ENCODE results near the gene ZNF100.
"Not testable (repeated sequence)": the region's sequence is repeated elsewhere in the genome, so short reads cannot be mapped to it uniquely, and the experiment has no call there.

The ZNF100 gene

DNA sequence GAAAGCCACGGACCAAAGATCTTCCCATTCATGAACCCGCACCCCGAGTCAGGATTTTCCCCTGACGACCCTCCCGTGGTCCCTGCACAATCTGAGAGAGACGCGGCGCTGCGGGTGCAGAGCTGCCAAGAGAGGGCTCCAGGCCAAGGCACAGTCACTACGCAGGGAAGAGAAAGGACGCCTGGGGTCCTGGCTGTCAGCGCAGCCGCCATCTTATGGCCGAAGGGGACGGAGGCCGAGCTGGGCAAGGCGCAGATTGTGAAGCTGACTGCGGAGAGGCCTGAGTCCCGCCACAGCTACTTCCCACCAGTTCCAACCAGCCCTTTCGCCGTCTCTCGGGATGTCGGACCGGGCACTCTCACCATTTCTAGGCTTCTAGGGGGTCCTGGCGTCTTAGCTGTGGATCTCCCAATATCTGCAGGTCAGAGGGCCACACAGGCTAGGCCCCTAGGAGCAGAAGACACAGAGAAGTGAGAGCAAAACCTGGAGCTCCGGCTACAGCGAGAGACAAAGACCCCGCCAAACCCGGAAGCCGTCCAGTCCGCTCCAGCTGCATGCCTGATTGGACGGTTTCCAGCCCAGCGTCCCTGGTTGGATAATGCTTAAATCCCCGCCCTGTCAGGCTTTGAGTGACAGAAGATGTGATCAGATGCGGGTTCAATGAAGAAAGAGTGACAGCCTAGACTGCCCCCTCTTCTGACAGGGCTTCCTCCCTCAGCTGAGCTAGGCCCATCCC, at the start of gene ZNF100:
Gene ZNF100, minus strand, starts transcription at position 515 of the 736 bp plus-strand sequence. Its CDS starts 150 bp downstream, at position 365.
- peak; percentile 87 for DNase-seq

DNA sequence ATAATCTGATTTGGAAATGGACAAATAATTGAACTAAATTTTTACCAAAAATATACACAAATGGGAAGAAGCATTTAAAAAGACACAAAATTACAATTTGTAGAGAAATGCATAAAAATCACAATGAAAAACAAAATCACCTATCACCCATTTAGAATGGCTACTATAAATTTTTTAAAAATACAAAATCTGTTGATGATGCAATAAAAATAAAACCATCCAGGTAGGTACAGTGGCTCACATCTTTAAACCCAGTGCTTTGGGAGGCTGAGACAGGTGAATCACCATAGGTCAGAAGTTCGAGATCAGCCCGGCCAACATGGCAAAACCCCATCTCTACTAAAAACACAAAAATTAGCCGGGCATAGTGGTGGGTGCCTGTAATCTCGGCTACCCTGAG, 45.1 kb upstream of the ZNF100 start:
- no peak for DNase-seq

DNA sequence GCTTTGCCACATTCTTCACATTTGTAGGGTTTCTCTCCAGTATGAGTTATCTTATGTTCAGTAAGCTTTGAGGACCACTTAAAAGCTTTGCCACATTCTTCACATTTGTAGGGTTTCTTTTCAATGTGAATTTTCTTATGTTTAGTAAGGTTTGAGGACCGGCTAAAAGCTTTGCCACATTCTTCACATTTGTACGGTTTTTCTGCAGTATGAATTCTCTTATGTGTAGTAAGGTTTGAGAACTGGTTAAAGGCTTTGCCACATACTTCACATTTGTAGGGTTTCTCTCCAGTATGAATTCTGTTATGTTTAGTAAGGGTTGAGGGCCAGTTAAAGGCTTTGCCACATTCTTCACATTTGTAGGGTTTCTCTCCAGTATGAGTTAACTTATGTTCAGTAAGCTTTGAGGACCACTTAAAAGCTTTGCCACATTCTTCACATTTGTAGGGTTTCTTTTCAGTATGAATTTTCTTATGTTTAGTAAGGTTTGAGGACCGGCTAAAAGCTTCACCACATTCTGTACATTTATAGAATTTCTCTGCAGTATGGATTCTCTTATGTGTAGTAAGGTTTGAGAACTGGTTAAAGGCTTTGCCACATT, 41.1 kb upstream of the ZNF100 start:
- not testable (repeated sequence) for DNase-seq

DNA sequence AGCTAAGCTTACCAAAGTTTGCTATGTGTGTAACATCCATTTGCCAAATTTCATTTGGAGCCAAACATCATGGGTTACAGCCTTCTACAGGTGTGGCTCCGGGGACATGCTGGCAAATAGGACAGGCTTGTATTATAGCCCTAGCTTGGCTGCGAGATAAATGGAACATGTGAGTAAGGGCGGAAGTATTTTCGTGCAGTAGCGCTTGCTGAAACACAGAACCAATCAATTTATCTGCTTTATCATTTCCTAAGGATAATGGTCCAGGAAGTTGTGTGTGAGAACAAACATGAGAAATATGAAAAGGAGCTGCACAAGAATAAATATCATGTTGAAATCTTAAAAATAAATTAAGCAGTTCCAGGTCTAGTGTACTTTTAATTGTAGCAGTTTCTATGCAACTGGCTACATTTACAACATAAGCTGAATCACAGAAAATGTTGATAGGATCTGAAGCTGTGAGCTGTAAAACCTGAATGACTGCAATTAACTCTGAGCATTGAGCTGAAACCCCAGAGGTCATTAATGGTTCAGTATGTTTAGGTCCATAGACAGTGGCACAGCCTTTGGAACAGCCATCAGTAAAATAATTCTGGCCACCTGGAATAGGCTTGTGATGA, 22.2 kb upstream of the ZNF100 start:
- DNase-seq, result no peak

DNA sequence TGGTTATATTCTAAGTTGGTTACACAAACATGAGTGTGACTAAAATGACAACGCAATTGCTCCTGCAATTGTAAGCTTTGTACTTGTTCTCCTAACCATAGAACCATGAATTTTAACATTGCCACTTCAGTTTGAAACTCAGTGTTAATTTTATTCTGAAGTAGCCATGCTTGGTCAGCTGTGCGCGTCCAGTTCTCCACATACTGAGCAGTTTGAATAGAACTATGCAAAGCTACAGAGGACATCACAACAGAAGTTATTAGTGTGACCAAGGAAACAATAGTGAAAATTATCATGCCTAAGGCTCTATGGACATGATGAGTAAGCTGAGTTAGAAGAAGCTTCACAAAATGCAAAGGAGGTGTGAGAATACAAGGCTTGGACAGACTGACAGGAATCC, 19.6 kb upstream of the ZNF100 start:
- no peak for DNase-seq

DNA sequence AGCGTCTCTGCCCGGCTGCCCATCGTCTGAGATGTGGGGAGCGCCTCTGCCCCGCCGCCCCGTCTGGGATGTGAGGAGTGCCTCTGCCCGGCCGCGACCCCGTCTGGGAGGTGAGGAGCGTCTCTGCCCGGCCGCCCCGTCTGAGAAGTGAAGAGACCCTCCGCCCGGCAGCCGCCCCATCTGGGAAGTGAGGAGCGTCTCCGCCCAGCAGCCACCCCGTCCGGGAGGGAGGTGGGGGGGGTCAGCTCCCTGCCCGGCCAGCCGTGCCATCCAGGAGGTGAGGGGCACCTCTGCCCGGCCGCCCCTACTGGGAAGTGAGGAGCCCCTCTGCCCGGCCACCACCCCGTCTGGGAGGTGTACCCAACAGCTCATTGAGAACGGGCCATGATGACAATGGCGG, 8.4 kb upstream of the ZNF100 start:
- not testable (repeated sequence) for DNase-seq

DNA sequence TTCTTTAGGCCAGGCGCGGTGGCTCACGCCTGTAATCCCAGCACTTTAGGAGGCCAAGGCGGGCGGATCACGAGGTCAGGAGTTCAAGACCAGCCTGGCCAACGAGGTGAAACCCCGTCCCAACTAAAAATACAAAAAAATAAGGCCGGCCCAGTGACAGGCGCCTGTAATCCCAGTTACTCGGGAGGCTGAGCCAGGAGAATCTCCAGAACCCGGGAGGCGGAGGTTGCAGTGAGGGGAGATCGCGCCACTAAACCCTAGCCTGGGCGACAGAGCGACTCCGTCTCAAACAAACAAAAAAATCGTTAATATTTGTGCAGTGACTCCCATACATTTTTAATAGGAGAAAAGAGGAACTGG, 694 bp downstream of the ZNF100 start:
- peak; percentile 3 to 18 for DNase-seq

DNA sequence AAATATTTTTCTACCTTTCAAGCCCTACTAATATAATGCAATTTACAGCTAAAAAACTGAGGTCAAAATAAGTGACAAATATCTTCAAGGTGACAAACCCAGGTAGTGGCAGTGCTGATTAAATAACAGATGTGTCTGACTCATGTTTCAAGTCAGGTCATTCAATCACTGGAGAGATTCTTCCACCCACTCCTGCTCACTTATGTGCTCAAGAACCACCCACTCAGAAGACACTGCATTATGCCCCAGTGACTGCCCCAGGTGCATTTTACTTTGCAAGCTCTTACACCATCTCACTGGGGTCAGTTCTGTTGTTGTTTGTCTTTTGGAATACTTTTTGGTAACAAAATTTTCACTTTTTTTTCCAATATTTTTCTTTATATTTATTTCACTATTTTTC, 2.2 kb downstream of the ZNF100 start:
- DNase-seq, result peak; percentile 9 to 22

DNA sequence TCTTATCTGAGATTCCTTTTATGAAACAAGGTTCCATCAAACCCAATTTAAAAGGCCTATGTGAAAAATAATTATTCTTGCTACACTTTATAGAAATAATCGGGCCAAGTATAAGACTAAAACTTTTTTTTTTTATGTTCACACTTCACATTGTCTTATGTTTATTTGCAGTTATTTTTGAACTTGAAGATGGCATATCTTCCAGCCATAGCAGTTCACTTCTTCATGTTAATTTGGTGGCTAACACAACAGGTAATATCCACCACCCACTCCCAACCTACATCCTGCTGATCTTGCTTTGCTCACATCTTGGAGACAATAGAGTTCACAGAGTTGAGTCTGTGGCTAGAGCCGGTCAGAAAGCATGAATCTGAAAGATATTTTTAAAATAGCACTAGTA, 5.8 kb downstream of the ZNF100 start:
- not testable (repeated sequence) for DNase-seq

DNA sequence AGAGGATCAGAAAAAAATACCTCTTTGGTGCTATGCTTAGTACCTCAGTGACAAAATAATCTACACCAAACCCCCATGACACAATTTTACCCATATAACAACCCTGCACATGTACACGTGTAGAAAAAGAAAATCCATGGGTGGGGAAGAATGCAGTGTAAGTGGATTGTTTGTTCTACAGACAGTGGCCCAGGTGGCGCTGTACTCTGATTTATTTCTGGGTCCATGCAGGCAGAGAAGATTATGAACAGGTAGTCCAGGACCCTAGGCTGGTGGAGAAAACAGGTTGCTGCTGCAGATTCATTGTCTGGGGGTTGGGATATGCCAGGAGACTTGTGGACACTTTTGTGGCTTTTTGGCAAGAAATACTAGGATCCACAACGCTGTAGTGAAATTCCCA, 9.1 kb downstream of the ZNF100 start:
- DNase-seq, result no peak

DNA sequence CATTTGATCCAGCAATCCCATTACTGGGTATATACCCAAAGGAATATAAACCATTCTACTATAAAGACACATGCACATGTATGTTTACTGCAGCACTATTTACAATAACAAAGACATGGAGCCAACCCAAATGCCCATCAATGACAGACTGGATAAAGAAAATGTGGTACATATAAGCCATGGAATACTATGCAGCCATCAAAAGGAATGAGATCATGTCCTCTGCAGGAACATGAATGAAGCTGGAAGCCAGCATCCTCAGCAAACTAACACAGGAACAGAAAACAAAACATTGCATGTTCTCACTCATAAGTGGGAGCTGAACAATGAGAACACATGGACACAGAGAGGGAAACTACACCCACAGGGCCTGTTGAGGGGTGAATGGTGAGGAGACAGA, 11.8 kb downstream of the ZNF100 start:
- DNase-seq, result not testable (repeated sequence)

DNA sequence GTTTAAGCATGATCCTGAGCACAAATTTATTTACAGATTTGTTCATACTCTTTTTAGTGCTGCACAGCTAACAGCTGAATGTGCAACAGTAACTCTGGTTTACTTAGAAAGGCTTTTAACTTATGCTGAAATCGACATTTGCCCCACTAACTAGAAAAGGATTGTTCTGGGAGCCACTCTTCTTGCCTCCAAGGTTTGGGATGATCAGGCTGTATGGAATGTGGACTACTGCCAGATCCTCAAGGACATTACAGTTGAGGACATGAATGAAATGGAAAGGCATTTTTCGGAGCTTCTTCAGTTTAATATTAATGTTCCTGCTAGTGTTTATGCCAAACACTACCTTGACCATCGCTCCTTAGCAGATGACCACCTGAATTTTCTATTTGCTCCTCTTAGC, 16.0 kb downstream of the ZNF100 start:
- no peak for DNase-seq

DNA sequence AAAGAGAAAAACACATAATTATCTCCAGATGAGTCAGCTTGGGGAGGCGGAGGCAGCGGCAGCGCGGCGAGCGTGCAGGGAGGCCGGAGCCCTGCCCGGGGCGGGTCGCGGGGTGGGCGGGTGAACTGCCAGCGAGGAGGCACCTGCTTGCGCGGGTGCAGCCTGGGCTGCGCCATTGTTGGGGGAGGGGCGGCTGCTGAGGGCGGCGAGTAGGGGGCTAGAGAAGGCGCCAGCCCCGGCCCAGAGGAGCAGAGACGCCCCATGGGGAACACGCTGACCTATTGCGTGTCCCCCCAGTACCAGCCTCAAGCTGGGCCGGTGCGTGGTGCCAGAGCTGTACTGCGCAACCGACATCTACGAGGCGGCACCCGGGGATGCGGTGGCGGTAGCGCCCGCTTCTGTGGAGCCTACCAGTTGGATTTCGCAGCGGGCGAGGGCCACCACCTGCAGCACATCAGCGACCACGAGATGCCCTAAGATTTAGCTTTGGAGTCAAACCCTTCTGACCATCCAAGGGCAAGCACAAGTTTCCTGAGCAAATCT, 16.7 kb downstream of the ZNF100 start:
- DNase-seq, result no peak

DNA sequence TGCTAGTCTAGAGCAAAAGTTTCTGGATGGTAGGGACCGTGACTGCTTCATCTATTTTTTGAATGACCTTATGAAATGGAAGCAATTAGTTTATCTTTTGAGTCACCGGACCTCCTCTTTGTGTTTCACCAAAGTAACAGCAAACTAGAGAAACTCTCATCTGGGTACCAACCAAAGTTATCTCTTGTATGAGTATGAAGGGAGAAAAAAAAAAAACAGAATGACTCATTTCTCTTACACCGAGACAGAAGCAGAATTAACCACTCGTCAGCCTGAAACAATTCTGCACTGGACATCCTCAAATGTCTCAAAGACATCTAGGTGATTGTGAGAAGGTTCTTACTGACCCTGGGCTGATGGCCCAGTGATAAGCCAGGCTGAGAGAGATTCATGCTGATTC, 18.3 kb downstream of the ZNF100 start:
- no peak for DNase-seq

DNA sequence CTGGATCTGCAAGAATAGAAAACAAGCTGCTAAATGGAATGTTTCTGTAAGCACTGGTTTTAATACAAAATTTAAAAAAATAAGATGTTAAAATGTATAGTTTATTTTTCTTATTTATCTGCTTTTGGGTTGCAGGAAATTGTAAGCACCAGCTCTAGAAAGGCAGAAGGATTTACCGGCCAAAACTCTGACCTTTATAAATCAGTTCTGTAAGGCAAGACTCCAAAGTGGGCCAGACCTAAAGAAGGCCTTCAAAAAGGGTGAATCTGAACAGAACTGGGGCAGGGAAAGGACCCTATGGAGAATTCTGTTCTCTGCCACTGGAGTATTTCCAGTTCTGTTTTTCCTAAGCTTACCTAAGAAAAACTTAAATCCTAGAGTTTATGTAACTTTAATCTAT, 19.3 kb downstream of the ZNF100 start:
- no peak for DNase-seq

DNA sequence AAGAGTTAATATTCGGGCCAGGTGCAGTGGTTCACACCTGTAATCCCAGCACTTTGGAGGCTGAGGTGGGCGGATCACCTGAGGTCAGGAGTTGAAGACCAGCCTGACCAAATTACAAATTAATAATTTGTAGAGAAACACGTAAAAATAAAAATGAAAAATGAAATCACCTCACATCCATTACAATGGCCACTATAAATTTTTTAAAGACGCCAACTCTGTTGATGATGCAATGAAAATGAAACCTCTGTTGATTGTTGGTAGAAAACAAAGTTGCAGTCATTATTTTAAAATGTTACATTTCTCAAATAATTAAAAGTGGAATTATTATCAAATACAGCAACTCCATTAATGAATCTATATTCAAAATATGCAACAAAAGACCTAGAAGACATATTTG, 26.8 kb downstream of the ZNF100 start:
- DNase-seq, result no peak

DNA sequence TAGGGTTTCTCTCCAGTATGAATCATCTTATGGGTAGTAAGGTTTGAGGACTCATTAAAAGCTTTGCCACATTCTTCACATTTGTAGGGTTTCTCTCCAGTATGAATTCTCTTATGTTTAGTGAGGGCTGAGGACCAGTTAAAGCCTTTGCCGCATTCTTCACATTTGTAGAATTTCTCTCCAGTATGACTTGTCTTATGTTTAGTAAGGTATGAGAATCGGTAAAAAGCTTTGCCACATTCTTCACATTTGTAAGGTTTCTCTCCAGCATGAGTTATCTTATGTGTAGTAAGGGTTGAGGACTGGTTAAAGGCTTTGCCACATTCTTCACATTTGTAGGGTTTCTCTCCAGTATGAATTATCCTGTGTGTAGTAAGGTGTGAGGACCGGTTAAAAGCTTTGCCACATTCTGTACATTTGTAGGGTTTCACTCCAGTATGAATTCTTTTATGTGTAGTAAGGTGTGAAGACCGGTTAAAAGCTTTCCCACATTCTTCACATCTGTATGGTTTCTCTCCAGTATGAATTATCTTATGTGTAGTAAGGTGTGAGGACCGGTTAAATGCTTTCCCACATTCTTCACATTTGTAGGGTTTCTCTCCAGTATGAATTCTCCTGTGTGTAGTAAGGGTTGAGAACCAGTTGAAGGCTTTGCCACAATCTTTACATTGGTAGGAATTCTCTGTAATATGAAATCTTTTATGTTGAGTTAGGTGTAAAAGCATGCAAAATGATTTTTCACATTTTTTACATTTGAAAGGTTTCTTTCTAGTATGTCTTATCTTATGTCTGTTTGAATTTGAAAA, 40.2 kb downstream of the ZNF100 start:
- not testable (repeated sequence) for DNase-seq

DNA sequence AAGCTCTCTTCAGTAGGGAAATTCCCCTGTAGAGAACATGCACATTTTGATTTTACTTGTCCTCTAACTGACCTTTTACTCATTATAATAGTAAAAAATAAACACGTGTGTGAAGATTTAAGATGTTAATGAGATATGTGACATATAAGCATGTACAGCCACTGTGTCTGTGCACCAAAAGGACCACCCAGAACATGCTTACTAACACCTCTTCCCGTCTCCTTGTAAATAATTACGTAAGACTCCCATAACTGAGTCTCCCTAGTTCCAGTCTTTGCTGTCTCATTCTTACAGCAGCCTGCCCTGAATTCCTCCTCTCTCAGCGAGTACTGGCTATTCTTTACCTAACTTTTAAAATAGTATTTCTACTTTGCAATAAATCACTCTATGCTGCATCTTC, 53.6 kb downstream of the ZNF100 start:
- no peak for DNase-seq

DNA sequence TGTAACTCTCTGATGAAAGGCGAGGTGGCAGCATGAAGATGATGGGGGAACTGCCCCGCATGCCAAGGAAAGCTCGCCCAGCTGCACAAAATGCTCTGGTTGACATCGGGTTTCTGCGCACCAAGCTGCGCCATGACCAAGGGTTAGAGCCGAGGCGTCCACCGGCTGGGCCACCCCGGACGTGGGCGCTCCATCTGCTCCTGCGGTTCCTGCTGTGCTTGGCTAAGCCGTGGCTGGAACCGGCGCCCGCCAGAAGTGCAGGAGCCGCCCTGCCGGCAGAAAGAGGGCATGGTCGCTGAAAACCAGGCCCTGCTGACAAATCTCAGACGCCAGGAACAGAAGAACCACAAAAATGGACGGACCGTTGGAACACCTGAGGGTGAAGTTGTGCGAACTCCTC, 57.9 kb downstream of the ZNF100 start:
- DNase-seq, result no peak

DNA sequence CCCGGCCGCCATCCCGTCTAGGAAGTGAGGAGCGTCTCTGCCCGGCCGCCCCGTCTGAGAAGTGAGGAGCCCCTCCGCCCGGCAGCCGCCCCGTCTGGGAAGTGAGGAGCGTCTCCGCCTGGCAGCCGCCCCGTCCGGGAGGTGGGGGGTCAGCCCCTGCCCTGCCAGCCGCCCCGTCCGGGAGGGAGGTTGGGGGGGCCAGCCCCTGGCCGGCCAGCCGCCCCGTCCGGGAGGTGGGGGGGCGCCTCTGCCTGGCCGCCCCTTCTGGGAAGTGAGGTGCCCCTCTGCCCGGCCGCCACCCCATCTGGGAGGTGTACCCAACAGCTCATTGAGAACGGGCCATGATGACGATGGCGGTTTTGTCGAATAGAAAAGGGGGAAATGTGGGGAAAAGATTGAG, 59.5 kb downstream of the ZNF100 start:
- DNase-seq, result not testable (repeated sequence)

DNA sequence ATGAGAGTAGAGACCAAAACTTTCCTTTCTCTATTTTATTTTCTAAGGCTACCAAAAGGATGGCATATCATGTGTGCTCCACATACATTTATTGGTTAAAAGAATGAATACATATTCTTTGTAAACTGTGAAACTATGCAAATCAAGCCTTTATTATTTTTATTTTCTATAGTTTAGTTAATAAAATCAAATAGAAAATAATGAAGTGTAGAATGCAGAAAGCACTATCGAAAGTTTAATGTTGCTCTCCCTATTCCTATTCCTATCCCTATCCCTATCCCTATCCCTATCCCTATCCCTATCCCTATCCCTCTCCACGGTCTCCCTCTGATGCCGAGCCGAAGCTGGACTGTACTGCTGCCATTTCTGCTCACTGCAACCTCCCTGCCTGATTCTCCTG, 60.3 kb downstream of the ZNF100 start:
- no peak for DNase-seq

DNA sequence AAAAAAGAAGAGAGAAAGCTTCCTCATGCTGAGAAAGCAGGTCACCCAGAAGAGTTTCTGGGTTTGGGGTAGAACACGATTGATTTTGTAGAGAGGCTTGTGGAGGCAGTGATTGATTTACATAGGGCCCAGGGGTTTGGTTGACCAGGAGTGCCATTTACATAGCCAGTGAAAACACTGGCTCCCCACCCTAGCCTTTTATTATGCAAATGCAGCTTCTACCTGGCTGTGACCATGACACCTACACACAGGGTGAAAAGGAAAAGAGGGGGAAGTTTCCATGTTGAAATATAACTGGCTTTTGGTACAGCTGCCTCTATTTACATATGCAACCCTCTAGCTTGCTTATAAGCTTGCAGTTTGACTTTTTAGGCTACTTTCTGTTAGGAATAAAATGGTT, 62.0 kb downstream of the ZNF100 start:
- DNase-seq, result no peak

DNA sequence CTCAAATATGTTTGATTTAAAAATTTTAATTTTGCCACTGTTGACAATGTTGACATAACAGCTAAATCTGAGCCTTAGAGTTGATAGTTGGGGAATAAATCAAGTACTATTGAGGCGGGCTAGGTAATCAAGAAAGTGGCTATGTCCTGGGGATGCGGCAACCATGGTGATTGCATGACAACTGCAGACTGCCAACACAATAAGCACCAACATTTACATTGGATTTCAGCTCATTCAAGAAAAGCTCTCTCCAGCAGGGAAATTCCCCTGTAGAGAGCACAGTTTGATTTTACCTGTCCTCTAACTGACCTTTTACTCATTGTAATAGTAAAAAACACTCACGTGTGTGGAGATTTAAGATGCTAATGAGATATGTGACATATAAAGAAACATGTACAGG, 63.1 kb downstream of the ZNF100 start:
- no peak for DNase-seq
